Upper lobe of left lung (tissue), 6 donors: ENCODE results near the gene MBD5. TPM values are rescaled to one million over a fixed set of nuclear protein-coding genes. Genes with fewer than 3 reads are reported as not detected.

ENCODE experiments used
- ATAC-seq, 2 donors: fragments of 200-7000 bp; cut with Tn5 transposase; one replicate each; pipeline ENCODE4 v1.9.1; 2022; ENCODE audit warnings: mild to moderate bottlenecking in 2 of 2, moderate library complexity in 2 of 2; ENCODE audit not compliant: low FRiP score in 2 of 2
- DNase-seq, 2 donors: peaks; one replicate each; pipeline ENCODE4 v3.0.0-alpha.2; 2019 to 2020
- H3K27ac ChIP-seq, 4 donors: fragments of 200-600 bp; sonication (generic); one replicate each; pipeline ENCODE4 v1.5.1; 2016 to 2019
- H3K27me3 ChIP-seq, 4 donors: fragments of 200-600 bp; sonication (generic); one replicate each; pipeline ENCODE4 v1.5.1; 2017 to 2019
- H3K36me3 ChIP-seq, 4 donors: fragments of 200-600 bp; sonication (generic); one replicate each; pipeline ENCODE4 v1.5.1; 2016 to 2019
- H3K4me1 ChIP-seq, 4 donors: fragments of 200-600 bp; sonication (generic); one replicate each; pipeline ENCODE4 v1.5.1; 2018 to 2019
- H3K4me3 ChIP-seq, 4 donors: fragments of 200-600 bp; sonication (generic); one replicate each; pipeline ENCODE4 v1.5.1; 2017 to 2019; ENCODE audit warnings: mild to moderate bottlenecking in 2 of 4, moderate library complexity in 1 of 4
- H3K9me3 ChIP-seq, 4 donors: fragments of 200-600 bp; sonication (generic); one replicate each; pipeline ENCODE4 v1.5.1; 2018 to 2019
- CTCF ChIP-seq, 6 experiments: fragments of 450-650 bp in 4 of 6; fragments of 200-600 bp in 2 of 6; sonication (generic) in 2 of 6; IDR thresholded peaks; one replicate each; pipeline ENCODE4 v1.5.1; 2016 to 2019; ENCODE audit warnings: antibody characterized with exemption in 6 of 6
- EP300 ChIP-seq, 4 donors: sonication (generic); formaldehyde crosslinking; IDR thresholded peaks; one replicate each; pipeline ENCODE4 v1.5.1; 2017; ENCODE audit warnings: antibody characterized with exemption in 4 of 4, control low read depth in 2 of 4
- POLR2A ChIP-seq, 4 donors: fragments of 450-650 bp; IDR thresholded peaks; one replicate each; pipeline ENCODE4 v1.5.1; 2016 to 2017; ENCODE audit warnings: antibody characterized with exemption in 4 of 4, mild to moderate bottlenecking in 2 of 4
- POLR2AphosphoS5 ChIP-seq, 2 donors: sonication (generic); formaldehyde crosslinking; IDR thresholded peaks; one replicate each; pipeline ENCODE4 v1.5.1; 2017; ENCODE audit warnings: antibody characterized with exemption in 2 of 2
- WGBS, 2 donors: methylation state at CpG; one replicate each; pipeline ENCODE4 v1.1.5; 2017 to 2018; 5-methylcytosine and 5-hydroxymethylcytosine counted together
- total RNA-seq, 6 donors: library from RNA; depleted of rRNA in 4 of 6; stranded (reverse); fragments of >200 nt in 4 of 6; gene quantifications; one replicate each; pipeline versions ENCODE4 v1.1.0 to v1.2.1, GENCODE V29; 2016 to 2021
- donor health status: DM: no; HTN: no; CAD: no; lungs with moderate emphysema.
- donor health status: DM: no; HTN: yes; CAD: no; lungs with severe emphysema.

The MBD5 gene
- total RNA-seq, 6 donors from 2014 or later: 22.6 to 99.5 (median 27.5) TPM

GRCh38 chr2:148525130-148525529 lies 504.2 kb downstream of the MBD5 start:
- TF ChIP-seq CTCF (IDR thresholded peaks at IDR 0.05): no peak
- no peak for TF ChIP-seq POLR2A (IDR thresholded peaks at IDR 0.05)
- no peak for TF ChIP-seq POLR2AphosphoS5 (IDR thresholded peaks at IDR 0.05)
- no peak for TF ChIP-seq EP300 (IDR thresholded peaks at IDR 0.05)
- Histone ChIP-seq H3K36me3 (no peaks in the 10 kb centered on the region), H3K4me3 (no peak overlapping the region), H3K27me3 (no peaks in the 10 kb centered on the region), H3K27ac (no peak overlapping the region), H3K9me3 (no peaks in the 10 kb centered on the region), H3K4me1 (peaks cover 0 to 6% (median 0%) of the 10 kb centered on the region in 4 donors)
- WGBS, 2 donors: 98 to 100% methylated on average over 2 of the region's 2 CpGs
- ATAC-seq (no peak), DNase-seq (no peak)

- no peaks in the 10 kb centered on the region for H3K9me3 ChIP-seq
- peaks cover 0 to 6% (median 0%) of the 10 kb centered on the region in 4 donors for H3K4me1 ChIP-seq
- H3K27me3 ChIP-seq: no peaks in the 10 kb centered on the region
- DNase-seq: no peak
- WGBS, 2 donors: 65 to 68% methylated on average over 9 of the region's 9 CpGs
- no peak for ATAC-seq
- H3K27ac ChIP-seq: no peak overlapping the region
- TF ChIP-seq EP300 (IDR thresholded peaks at IDR 0.05) (no peak), POLR2AphosphoS5 (IDR thresholded peaks at IDR 0.05) (no peak), CTCF (IDR thresholded peaks at IDR 0.05) (no peak), POLR2A (IDR thresholded peaks at IDR 0.05) (no peak)
- no peak overlapping the region for H3K4me3 ChIP-seq
- H3K36me3 ChIP-seq: no peaks in the 10 kb centered on the region
Observed at GRCh38 chr2:148526509-148527346, 505.8 kb downstream of the MBD5 start.

- Histone ChIP-seq H3K27ac (no peak overlapping the region), H3K9me3 (no peaks in the 10 kb centered on the region), H3K27me3 (no peaks in the 10 kb centered on the region), H3K4me1 (peaks cover 0 to 6% (median 0%) of the 10 kb centered on the region in 4 donors), H3K36me3 (no peaks in the 10 kb centered on the region), H3K4me3 (no peak overlapping the region)
- TF ChIP-seq POLR2A (IDR thresholded peaks at IDR 0.05) (no peak), CTCF (IDR thresholded peaks at IDR 0.05) (no peak), POLR2AphosphoS5 (IDR thresholded peaks at IDR 0.05) (no peak), EP300 (IDR thresholded peaks at IDR 0.05) (no peak)
- DNase-seq: no peak
- no peak for ATAC-seq
- WGBS, 2 donors: 79% methylated on average over 14 of the region's 14 CpGs
Observed at GRCh38 chr2:148527488-148528340, 506.8 kb downstream of the MBD5 start.

- no peaks in the 10 kb centered on the region for H3K27me3 ChIP-seq
- no peak overlapping the region for H3K4me3 ChIP-seq
- no peak overlapping the region for H3K27ac ChIP-seq
- ATAC-seq: no peak
- H3K9me3 ChIP-seq: no peaks in the 10 kb centered on the region
- TF ChIP-seq POLR2AphosphoS5 (IDR thresholded peaks at IDR 0.05) (no peak), POLR2A (IDR thresholded peaks at IDR 0.05) (no peak), EP300 (IDR thresholded peaks at IDR 0.05) (no peak), CTCF (IDR thresholded peaks at IDR 0.05) (no peak)
- DNase-seq: no peak
- no peaks in the 10 kb centered on the region for H3K36me3 ChIP-seq
- WGBS, 2 donors: 94% methylated on average over 5 to 6 of the region's 6 CpGs
- peaks cover 0 to 6% (median 0%) of the 10 kb centered on the region in 4 donors for H3K4me1 ChIP-seq
Observed at GRCh38 chr2:148528356-148529064, 507.6 kb downstream of the MBD5 start.
